OCI-LY1 (cell line): Measurements from ENCODE around the gene CAMKK1.

ENCODE experiments used
- CTCF ChIP-seq: fragments of 200-600 bp; sonication (generic), shearing (Covaris generic); IDR thresholded peaks from 2 replicates; pipeline ENCODE4 v1.5.1; 2017; ENCODE audit warnings: mild to moderate bottlenecking, antibody characterized with exemption, low read length, moderate library complexity, mixed read lengths
- EZH2 ChIP-seq: fragments of 200-600 bp; sonication (generic), shearing (Covaris generic); IDR thresholded peaks from 2 replicates; pipeline ENCODE4 v1.8.0; 2017; ENCODE audit warnings: borderline replicate concordance, mixed run types, mild to moderate bottlenecking, antibody characterized with exemption, low read length, moderate library complexity, mixed read lengths

DNA sequence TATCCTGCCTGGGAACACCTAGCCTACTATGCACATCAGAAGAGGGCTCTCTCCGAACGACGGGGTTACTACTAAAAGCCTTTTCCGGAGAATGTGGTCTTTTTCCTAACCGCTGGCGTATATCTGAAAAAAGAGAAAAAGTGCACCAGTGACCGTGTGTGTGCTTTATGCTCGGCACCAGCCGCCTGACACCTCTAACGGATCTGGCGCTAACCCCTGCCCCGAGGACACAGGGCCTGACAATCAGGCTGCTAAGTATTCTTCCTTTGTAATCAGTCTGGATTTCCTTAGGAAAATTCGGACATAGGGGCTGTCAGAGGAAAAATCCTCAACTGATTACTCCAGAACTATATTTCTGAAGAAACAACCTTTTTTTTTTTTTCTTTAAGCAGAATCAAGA lies 78.5 kb downstream of the CAMKK1 start:
- TF ChIP-seq CTCF (no peak), EZH2 (no peak)
